Measurements from ENCODE around the gene MYO5B. TPM values are rescaled to one million over a fixed set of nuclear protein-coding genes. Genes with fewer than 3 reads are reported as not detected.

MYO5B gene
- total RNA-seq, 1 donor from 2014 or later = 6.7 TPM

- DNase-seq (ENCODE audit: low spot score) = no peak
- peaks cover 17% of the 10 kb centered on the region for H3K4me1 Mint-ChIP-seq
- H3K9me3 Mint-ChIP-seq = no peaks in the 10 kb centered on the region
- H3K4me1 ChIP-seq = peaks cover 14% of the 10 kb centered on the region
- no peaks in the 10 kb centered on the region for H4K20me1 ChIP-seq (ENCODE audit: low read depth)
- H3K4me3 Mint-ChIP-seq = no peak overlapping the region
- no peak overlapping the region for H2AFZ ChIP-seq (replicated peaks)
- H3K4me3 ChIP-seq = no peak overlapping the region
- no peak overlapping the region for H3K9ac ChIP-seq
- H3K27me3 Mint-ChIP-seq (ENCODE audit: insufficient read depth, low read depth) = no peaks in the 10 kb centered on the region
- TF ChIP-seq CTCF (IDR thresholded peaks at IDR 0.05) (no peak), EZH2phosphoT487 (IDR thresholded peaks at IDR 0.05) (no peak), EZH2 (IDR thresholded peaks at IDR 0.05) (no peak)
- no peaks in the 10 kb centered on the region for H3K36me3 Mint-ChIP-seq
- H3K27ac Mint-ChIP-seq = peak overlapping the region; percentile 35
- no peaks in the 10 kb centered on the region for H3K79me2 ChIP-seq (ENCODE audit: low read depth)
- H3K9me3 ChIP-seq (ENCODE audit: low read depth) = no peaks in the 10 kb centered on the region
- no peaks in the 10 kb centered on the region for H3F3A ChIP-seq (ENCODE audit: low read depth)
- no peaks in the 10 kb centered on the region for H3K36me3 ChIP-seq
- H3K4me2 ChIP-seq = no peak overlapping the region
- no peaks in the 10 kb centered on the region for H3K27me3 ChIP-seq
- H3K27ac ChIP-seq = no peak overlapping the region
Measured at GRCh38 chr18:50090370-50091312, 104.3 kb downstream of the MYO5B start.

DNA sequence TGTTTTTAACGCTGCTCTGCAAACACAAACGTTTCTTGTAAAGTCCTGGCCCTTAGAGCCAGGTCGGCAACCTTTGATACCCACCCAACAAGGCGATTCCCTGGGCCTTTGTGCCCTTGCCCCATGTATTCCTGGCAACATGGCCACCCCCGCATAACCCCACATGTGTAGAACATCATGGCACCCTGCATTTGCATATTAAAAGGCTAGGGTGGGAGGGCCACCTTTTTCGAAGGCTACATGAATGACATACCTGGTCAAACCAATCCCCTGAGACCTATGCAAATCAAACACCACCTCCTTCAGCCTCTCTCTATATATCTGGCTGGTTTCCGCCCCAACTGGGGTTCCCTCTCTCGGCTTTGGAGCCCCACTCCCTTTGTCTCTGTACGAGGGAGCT, 105.2 kb downstream of the MYO5B start:
- Histone ChIP-seq H3K9me3 (ENCODE audit: low read depth) (no peaks in the 10 kb centered on the region), H3K27me3 (no peaks in the 10 kb centered on the region), H3K4me3 (no peak overlapping the region), H3K79me2 (ENCODE audit: low read depth) (no peaks in the 10 kb centered on the region), H3K9ac (no peak overlapping the region), H3F3A (ENCODE audit: low read depth) (no peaks in the 10 kb centered on the region), H3K36me3 (no peaks in the 10 kb centered on the region), H3K4me1 (peaks cover 14% of the 10 kb centered on the region), H3K27ac (no peak overlapping the region), H4K20me1 (ENCODE audit: low read depth) (no peaks in the 10 kb centered on the region), H2AFZ (replicated peaks) (no peak overlapping the region), H3K4me2 (no peak overlapping the region)
- Mint-ChIP-seq H3K9me3 (no peaks in the 10 kb centered on the region), H3K27ac (no peak overlapping the region), H3K36me3 (no peaks in the 10 kb centered on the region), H3K27me3 (ENCODE audit: insufficient read depth, low read depth) (no peaks in the 10 kb centered on the region), H3K4me1 (peaks cover 17% of the 10 kb centered on the region), H3K4me3 (no peak overlapping the region)
- TF ChIP-seq EZH2phosphoT487 (IDR thresholded peaks at IDR 0.05) = no peak
- TF ChIP-seq CTCF (IDR thresholded peaks at IDR 0.05) = no peak
- TF ChIP-seq EZH2 (IDR thresholded peaks at IDR 0.05) = no peak
- no peak for DNase-seq (ENCODE audit: low spot score)

- no peaks in the 10 kb centered on the region for H3K27me3 Mint-ChIP-seq (ENCODE audit: insufficient read depth, low read depth)
- no peak overlapping the region for H3K4me2 ChIP-seq
- DNase-seq (ENCODE audit: low spot score) = no peak
- no peaks in the 10 kb centered on the region for H3K27me3 ChIP-seq
- no peaks in the 10 kb centered on the region for H3K36me3 ChIP-seq
- no peaks in the 10 kb centered on the region for H3K9me3 ChIP-seq (ENCODE audit: low read depth)
- H3K9ac ChIP-seq = no peak overlapping the region
- no peaks in the 10 kb centered on the region for H3F3A ChIP-seq (ENCODE audit: low read depth)
- H3K36me3 Mint-ChIP-seq = no peaks in the 10 kb centered on the region
- H3K4me1 Mint-ChIP-seq = no peaks in the 10 kb centered on the region
- no peak overlapping the region for H3K4me3 ChIP-seq
- H4K20me1 ChIP-seq (ENCODE audit: low read depth) = no peaks in the 10 kb centered on the region
- H3K27ac Mint-ChIP-seq = no peak overlapping the region
- H3K4me3 Mint-ChIP-seq = no peak overlapping the region
- no peaks in the 10 kb centered on the region for H3K4me1 ChIP-seq
- H3K79me2 ChIP-seq (ENCODE audit: low read depth) = no peaks in the 10 kb centered on the region
- no peak overlapping the region for H3K27ac ChIP-seq
- H2AFZ ChIP-seq (replicated peaks) = no peak overlapping the region
- TF ChIP-seq EZH2phosphoT487 (IDR thresholded peaks at IDR 0.05) (no peak), CTCF (IDR thresholded peaks at IDR 0.05) (no peak), EZH2 (IDR thresholded peaks at IDR 0.05) (no peak)
- H3K9me3 Mint-ChIP-seq = no peaks in the 10 kb centered on the region
Measured at GRCh38 chr18:50083708-50084107, 111.2 kb downstream of the MYO5B start.
